Gastroesophageal sphincter (tissue), 4 donors: ENCODE measurements around the gene OGFR. TPM values are rescaled to one million over a fixed set of nuclear protein-coding genes. Genes with fewer than 3 reads are reported as not detected.

Experiments
- ATAC-seq: fragments of 150-250 bp; one replicate; pipeline ENCODE4 v1.9.1; 2016; ENCODE audit warnings: mild to moderate bottlenecking, moderate library complexity
- H3K27ac ChIP-seq, 4 donors: fragments of 200-600 bp; sonication (generic) in 3 of 4; 1 replicate in 3 of 4; 2 replicates in 1 of 4; pipeline ENCODE4 v1.5.1; 2016 to 2019
- H3K27me3 ChIP-seq: fragments of 200-600 bp; sonication (generic); one replicate; pipeline ENCODE4 v1.5.1; 2019
- H3K36me3 ChIP-seq, 2 donors: fragments of 200-600 bp; sonication (generic); one replicate each; pipeline ENCODE4 v1.5.1; 2019; ENCODE audit warnings: control low read depth in 1 of 2
- H3K4me1 ChIP-seq, 3 donors: fragments of 200-600 bp; sonication (generic); 1 replicate in 2 of 3; 2 replicates in 1 of 3; pipeline ENCODE4 v1.5.1; 2016 to 2019; ENCODE audit warnings: control low read depth in 2 of 3
- H3K4me3 ChIP-seq, 2 donors: fragments of 200-600 bp; sonication (generic); one replicate each; pipeline ENCODE4 v1.5.1; 2019; ENCODE audit warnings: mild to moderate bottlenecking in 1 of 2, moderate library complexity in 1 of 2
- H3K9me3 ChIP-seq, 3 donors: fragments of 200-600 bp; sonication (generic); one replicate each; pipeline ENCODE4 v1.5.1; 2017 to 2019; ENCODE audit warnings: control low read depth in 2 of 3
- EP300 ChIP-seq: sonication (generic); formaldehyde crosslinking; IDR thresholded peaks from one replicate; pipeline ENCODE4 v1.6.1; 2017; ENCODE audit warnings: antibody characterized with exemption, mild to moderate bottlenecking
- POLR2A ChIP-seq, 2 donors: fragments of 450-650 bp; IDR thresholded peaks; one replicate each; pipeline ENCODE4 v1.6.1; 2017; ENCODE audit warnings: antibody characterized with exemption in 2 of 2, mild to moderate bottlenecking in 2 of 2, moderate library complexity in 1 of 2
- POLR2AphosphoS5 ChIP-seq: sonication (generic); formaldehyde crosslinking; IDR thresholded peaks from one replicate; pipeline ENCODE4 v1.6.1; 2017; ENCODE audit warnings: antibody characterized with exemption
- WGBS, 2 donors: methylation state at CpG; one replicate each; pipeline ENCODE4 v1.1.5; 2018; ENCODE audit warnings: low coverage in 1 of 2; 5-methylcytosine and 5-hydroxymethylcytosine counted together
- total RNA-seq, 4 donors: library from RNA; depleted of rRNA; stranded (reverse); fragments of >200 nt; gene quantifications; one replicate each; pipeline ENCODE4 v1.1.0, GENCODE V29; 2016
- TF ChIP-seq, protein P1 (sequence below), 4 experiments: fragments of 200-600 bp in 2 of 4; fragments of 450-650 bp in 2 of 4; sonication (generic) in 1 of 4; IDR thresholded peaks; one replicate each; pipeline ENCODE4 v1.5.1; 2017 to 2019; ENCODE audit warnings: antibody characterized with exemption in 4 of 4, mild to moderate bottlenecking in 2 of 4, moderate library complexity in 2 of 4

OGFR gene
- total RNA-seq, 4 donors from 2014 or later: 55.1 to 61.0 (median 58.9) TPM

DNA sequence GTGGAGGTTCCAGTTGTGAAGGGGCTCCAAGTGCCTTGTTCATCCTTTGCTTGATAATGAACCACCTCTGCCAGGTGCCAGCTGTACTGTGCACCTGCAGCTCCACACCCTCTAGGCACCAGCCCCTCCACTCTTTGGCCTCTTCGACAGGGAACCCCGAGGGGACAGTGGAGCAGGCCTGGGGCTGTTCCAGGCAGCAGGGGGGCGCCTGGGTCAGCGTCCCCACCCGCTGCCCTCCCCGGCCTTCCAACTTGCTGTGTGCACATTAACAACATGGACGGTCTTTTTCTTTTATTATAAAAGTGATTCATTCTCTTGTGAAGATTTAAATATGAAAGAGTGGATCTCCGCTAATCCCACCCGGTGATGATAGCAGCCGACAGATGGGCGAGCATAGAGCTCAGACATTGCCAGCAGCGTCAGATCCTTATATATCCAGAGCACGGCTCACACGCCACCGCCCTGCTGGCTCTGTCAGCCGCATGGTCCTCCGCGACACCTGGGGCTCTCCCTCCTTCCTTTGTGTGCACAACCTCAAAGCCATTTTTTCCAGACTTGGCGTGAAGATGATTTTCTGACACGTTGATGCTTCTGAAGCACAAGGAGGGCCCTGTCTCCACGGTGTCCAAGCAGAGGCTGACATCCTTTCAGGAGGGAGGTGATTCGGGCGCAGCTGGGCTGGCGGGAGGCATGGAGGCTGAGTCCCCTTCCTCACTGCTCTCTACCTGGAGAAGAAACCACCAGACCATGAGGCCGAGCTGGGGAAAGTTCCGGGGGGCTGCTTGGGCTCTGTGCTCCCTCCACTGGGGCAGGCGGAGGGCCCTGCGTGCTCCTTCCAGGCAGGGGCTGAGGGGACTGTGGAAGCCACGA lies 30.6 kb upstream of the OGFR start:
- 80 to 88% methylated on average over 6 to 15 of the region's 29 CpGs for WGBS, 2 donors
- Histone ChIP-seq H3K27me3 (peaks cover 37% of the 10 kb centered on the region), H3K4me3 (no peak overlapping the region), H3K36me3 (no peaks in the 10 kb centered on the region), H3K27ac (peak overlapping the region in 1 of 4 donors; percentile 61), H3K9me3 (no peaks in the 10 kb centered on the region), H3K4me1 (peaks cover 0 to 26% (median 0%) of the 10 kb centered on the region in 3 donors)
- no peak for ATAC-seq
- TF ChIP-seq, protein P1, sequence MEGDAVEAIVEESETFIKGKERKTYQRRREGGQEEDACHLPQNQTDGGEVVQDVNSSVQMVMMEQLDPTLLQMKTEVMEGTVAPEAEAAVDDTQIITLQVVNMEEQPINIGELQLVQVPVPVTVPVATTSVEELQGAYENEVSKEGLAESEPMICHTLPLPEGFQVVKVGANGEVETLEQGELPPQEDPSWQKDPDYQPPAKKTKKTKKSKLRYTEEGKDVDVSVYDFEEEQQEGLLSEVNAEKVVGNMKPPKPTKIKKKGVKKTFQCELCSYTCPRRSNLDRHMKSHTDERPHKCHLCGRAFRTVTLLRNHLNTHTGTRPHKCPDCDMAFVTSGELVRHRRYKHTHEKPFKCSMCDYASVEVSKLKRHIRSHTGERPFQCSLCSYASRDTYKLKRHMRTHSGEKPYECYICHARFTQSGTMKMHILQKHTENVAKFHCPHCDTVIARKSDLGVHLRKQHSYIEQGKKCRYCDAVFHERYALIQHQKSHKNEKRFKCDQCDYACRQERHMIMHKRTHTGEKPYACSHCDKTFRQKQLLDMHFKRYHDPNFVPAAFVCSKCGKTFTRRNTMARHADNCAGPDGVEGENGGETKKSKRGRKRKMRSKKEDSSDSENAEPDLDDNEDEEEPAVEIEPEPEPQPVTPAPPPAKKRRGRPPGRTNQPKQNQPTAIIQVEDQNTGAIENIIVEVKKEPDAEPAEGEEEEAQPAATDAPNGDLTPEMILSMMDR (IDR thresholded peaks at IDR 0.05): no peak
- TF ChIP-seq EP300 (no peak), POLR2A (IDR thresholded peaks at IDR 0.05) (no peak), POLR2AphosphoS5 (no peak)

DNA sequence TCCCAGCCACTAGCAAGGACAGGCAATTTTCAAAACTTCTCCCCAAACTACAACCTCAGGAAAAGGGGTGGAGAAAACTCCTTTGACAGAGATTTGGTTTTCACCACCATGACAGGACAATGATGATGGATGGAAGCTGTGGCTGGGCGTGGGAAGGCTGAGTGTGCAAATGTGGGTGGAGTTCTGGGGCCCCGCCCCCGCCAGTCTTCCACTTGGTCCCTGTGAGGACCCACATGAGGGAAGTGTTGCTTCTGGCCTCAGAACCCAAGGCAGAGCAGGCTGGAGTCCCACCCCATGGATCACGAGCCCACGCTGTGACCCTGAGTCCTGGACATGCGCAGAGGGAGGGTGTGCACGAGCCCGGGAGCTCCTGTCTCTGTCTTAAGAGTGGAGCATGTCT lies 29.9 kb upstream of the OGFR start:
- WGBS, 2 donors: 75% methylated on average over 5 of the region's 8 CpGs; no CpG with 5 or more reads in 1 of the 2 donors
- no peak overlapping the region for H3K4me3 ChIP-seq
- no peak overlapping the region for H3K27ac ChIP-seq
- TF ChIP-seq EP300: no peak
- TF ChIP-seq, protein P1 (IDR thresholded peaks at IDR 0.05): no peak
- no peak for TF ChIP-seq POLR2AphosphoS5
- TF ChIP-seq POLR2A (IDR thresholded peaks at IDR 0.05): no peak
- ATAC-seq: no peak
- peaks cover 37% of the 10 kb centered on the region for H3K27me3 ChIP-seq
- H3K9me3 ChIP-seq: no peaks in the 10 kb centered on the region
- H3K36me3 ChIP-seq: no peaks in the 10 kb centered on the region
- peaks cover 0 to 22% (median 0%) of the 10 kb centered on the region in 3 donors for H3K4me1 ChIP-seq

DNA sequence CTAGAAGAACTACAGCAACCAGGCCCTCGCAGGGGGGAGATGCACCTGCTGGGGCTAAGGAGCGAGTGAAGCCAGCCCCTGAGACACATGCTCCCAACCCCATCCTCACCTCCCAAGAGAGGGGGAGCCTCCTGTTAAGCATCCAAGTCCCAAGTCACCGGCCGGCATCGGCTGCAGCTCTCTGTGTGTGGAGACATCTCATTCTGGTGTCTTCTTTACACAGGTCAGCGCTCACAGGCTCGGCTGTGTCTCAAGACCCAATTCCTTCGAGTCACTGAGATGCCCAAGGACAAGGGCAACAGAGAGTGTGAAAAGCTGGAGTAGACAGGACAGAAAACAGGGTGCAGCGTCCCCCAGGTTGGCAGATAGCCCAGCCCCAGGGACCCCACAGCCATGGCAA lies 29.4 kb upstream of the OGFR start:
- peaks cover 41% of the 10 kb centered on the region for H3K27me3 ChIP-seq
- H3K27ac ChIP-seq: no peak overlapping the region
- TF ChIP-seq EP300: no peak
- TF ChIP-seq, protein P1 (IDR thresholded peaks at IDR 0.05): no peak
- TF ChIP-seq POLR2AphosphoS5: no peak

DNA sequence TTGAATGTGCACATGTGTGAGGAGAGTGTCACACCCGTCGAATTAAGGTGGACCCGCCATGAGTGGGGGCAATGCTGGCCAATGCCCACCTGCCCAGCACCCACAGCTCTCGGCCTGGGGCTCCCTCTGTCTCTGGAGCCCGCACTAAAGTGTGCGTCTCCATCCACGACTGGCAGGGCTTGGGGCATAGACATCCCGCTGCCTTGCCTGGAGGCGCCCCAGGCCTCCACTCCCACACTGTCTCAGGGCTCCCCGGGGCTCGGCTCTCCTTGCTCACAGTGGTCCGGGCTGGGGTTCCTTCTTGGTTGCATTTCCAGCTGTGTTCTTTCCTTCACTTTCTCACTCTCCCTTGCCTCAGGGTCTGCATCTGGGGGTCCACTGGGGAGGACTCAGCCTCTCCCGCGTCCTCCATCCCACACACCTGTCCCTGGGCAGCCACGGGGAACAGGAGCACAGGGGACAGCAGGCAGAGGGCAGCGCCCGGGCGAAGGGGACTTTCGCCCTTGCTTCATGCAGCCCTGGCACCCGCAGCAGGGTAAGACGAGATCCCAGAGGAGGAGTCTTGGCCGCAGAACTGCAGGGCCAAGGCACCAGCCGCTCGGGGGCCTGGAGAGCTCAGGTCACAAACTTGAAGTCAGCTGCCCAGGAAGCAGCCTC lies 28.5 kb upstream of the OGFR start:
- H3K27me3 ChIP-seq: peaks cover 42% of the 10 kb centered on the region
- no peak overlapping the region for H3K4me3 ChIP-seq
- 69 to 80% methylated on average over 1 to 3 of the region's 24 CpGs for WGBS, 2 donors
- no peak for ATAC-seq
- TF ChIP-seq EP300: no peak
- TF ChIP-seq, protein P1 (IDR thresholded peaks at IDR 0.05): no peak
- TF ChIP-seq POLR2A (IDR thresholded peaks at IDR 0.05): no peak
- no peak for TF ChIP-seq POLR2AphosphoS5
- no peak overlapping the region for H3K27ac ChIP-seq
- H3K9me3 ChIP-seq: no peaks in the 10 kb centered on the region
- no peaks in the 10 kb centered on the region for H3K36me3 ChIP-seq
- peaks cover 0 to 22% (median 0%) of the 10 kb centered on the region in 3 donors for H3K4me1 ChIP-seq

More for the DNA sequence above, 29.4 kb upstream of the OGFR start:
- H3K4me3 ChIP-seq: no peak overlapping the region
- no peak for ATAC-seq
- 73% methylated on average over 2 of the region's 9 CpGs; no CpG with 5 or more reads in 1 of the 2 donors for WGBS, 2 donors
- H3K9me3 ChIP-seq: no peaks in the 10 kb centered on the region
- no peaks in the 10 kb centered on the region for H3K36me3 ChIP-seq
- H3K4me1 ChIP-seq: peaks cover 0 to 22% (median 0%) of the 10 kb centered on the region in 3 donors
